ENCODE measurements around the gene MDM2.
"Not testable (repeated sequence)": the region's sequence is repeated elsewhere in the genome, so short reads cannot be mapped to it uniquely, and the experiment has no call there.

Gene MDM2

DNA sequence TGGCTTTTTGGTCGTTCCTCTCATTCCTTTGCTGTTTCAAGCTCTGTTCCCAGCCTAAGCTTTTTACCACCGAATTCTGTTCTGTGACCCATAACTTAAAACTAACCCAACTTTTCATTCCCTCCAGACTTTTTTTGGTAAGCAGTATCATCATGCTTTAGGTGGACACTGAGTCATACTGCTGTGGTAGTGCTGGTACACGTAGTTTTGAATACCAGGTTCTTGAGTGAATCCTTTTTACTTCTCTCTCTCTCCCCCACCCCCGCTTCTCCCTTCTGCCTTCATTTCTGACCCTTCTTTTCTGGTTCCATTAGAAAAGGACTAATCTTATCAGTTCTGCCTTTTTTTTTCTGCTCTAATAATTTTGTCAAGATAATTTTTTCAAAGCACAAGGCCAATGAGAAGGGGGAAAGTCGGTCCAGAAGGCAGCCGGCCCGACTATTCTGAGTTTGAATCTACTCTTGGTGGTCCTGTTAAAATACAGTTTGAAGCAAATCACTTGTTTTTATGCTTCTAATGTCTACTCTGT is 2.3 kb upstream of the MDM2 start:
- Mint-ChIP-seq H3K4me3 (no peak overlapping the region), H3K27me3 (no peaks in the 10 kb centered on the region), H3K27ac (no peak overlapping the region), H3K9me3 (no peaks in the 10 kb centered on the region), H3K4me1 (ENCODE audit: low read depth) (peaks cover 7% of the 10 kb centered on the region), H3K36me3 (ENCODE audit: low read depth) (peaks cover 28% of the 10 kb centered on the region)
- intact Hi-C loops (cut with micrococcal nuclease), result loop anchor here (5.0 kb wide), 1 partner anchor 33 kb away; no protein-coding TSS in a partner anchor

GRCh38 chr12:68806488-68807237 is 1.3 kb upstream of the MDM2 start:
- intact Hi-C loops (cut with micrococcal nuclease), result loop anchor here (5.0 kb wide), 1 partner anchor 34 kb away; no protein-coding TSS in a partner anchor

DNA sequence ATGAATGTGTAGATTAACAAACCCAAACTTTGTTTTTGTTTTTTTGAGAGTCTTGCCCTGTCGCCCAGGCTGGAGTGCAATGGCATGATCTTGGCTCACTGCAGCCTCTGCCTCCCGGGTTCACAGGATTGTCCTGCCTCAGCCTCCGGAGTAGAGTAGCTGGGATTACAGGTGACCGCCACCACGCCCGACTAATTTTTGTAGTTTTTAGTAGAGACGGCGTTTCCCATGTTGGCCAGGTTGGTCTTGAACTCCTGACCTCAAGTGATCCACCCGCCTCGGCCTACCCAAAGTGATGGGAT is 752 bp upstream of the MDM2 start:
- not testable (repeated sequence) for H3K9me3 Mint-ChIP-seq, H3K27me3 Mint-ChIP-seq
- intact Hi-C loops (cut with micrococcal nuclease), result loop anchor here (5.0 kb wide), 1 partner anchor 35 kb away; no protein-coding TSS in a partner anchor
- Mint-ChIP-seq H3K4me1 (ENCODE audit: low read depth) (peaks cover 15% of the 10 kb centered on the region), H3K27ac (peak overlapping the region; percentile 99), H3K36me3 (ENCODE audit: low read depth) (peaks cover 43% of the 10 kb centered on the region), H3K4me3 (peak overlapping the region; percentile 89)

More at GRCh38 chr12:68806488-68807237, 1.3 kb upstream of the MDM2 start:
- H3K27ac Mint-ChIP-seq, result peak overlapping the region; percentile 99
- no peaks in the 10 kb centered on the region for H3K27me3 Mint-ChIP-seq
- H3K36me3 Mint-ChIP-seq (ENCODE audit: low read depth), result peaks cover 38% of the 10 kb centered on the region
- H3K4me1 Mint-ChIP-seq (ENCODE audit: low read depth), result peaks cover 13% of the 10 kb centered on the region
- no peak overlapping the region for H3K4me3 Mint-ChIP-seq
- no peaks in the 10 kb centered on the region for H3K9me3 Mint-ChIP-seq

DNA sequence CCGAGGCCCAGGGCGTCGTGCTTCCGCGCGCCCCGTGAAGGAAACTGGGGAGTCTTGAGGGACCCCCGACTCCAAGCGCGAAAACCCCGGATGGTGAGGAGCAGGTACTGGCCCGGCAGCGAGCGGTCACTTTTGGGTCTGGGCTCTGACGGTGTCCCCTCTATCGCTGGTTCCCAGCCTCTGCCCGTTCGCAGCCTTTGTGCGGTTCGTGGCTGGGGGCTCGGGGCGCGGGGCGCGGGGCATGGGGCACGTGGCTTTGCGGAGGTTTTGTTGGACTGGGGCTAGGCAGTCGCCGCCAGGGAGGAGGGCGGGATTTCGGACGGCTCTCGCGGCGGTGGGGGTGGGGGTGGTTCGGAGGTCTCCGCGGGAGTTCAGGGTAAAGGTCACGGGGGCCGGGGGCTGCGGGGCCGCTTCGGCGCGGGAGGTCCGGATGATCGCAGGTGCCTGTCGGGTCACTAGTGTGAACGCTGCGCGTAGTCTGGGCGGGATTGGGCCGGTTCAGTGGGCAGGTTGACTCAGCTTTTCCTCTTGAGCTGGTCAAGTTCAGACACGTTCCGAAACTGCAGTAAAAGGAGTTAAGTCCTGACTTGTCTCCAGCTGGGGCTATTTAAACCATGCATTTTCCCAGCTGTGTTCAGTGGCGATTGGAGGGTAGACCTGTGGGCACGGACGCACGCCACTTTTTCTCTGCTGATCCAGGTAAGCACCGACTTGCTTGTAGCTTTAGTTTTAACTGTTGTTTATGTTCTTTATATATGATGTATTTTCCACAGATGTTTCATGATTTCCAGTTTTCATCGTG is 612 bp downstream of the MDM2 start:
- intact Hi-C loops (cut with micrococcal nuclease), result loop anchor here (1.0 to 5.0 kb wide), 3 partner anchors 21 to 62 kb away; partner anchors contain the start of gene SLC35E3
- H3K4me3 Mint-ChIP-seq, result peak overlapping the region; percentile 89
- H3K27me3 Mint-ChIP-seq, result no peaks in the 10 kb centered on the region
- peaks cover 57% of the 10 kb centered on the region for H3K36me3 Mint-ChIP-seq (ENCODE audit: low read depth)
- H3K4me1 Mint-ChIP-seq (ENCODE audit: low read depth), result peaks cover 26% of the 10 kb centered on the region
- H3K27ac Mint-ChIP-seq, result peak overlapping the region; percentile 99
- H3K9me3 Mint-ChIP-seq, result no peaks in the 10 kb centered on the region

DNA sequence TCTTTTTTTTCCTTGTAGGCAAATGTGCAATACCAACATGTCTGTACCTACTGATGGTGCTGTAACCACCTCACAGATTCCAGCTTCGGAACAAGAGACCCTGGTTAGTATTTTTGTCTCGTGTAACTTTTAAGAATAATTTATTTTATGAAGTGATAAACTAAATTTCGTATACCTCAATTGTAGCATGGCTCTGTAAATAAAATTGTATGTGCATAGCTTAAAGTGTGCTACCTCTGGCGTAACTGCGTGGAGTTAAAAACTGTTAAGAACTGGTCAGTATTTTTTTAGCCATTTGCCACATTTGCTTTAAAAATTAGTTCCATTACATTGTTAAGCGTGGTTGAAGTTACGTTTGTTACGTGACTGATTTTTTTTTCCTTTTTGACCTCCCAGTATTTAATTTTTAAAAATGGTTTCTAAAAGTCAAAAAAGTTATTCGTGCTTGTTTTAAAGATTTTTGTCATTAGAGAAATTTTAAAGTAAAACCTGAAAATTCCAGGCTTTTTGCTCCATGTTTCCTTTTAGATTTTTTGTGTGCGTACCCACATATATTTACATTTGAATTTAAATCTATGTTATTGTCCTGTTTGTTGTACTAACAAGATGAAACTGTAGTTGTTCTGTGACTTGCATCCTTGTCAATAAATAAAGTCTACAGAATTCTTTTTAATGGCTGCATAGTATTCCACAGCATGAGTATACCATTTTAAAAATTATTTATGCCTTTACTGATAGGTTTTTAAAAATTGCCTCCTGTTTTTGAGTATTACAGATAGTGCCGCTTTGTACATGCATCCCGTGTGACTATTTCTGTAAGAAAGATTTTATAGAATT is 1.4 kb downstream of the MDM2 start:
- intact Hi-C loops (cut with micrococcal nuclease), result loop anchor here (1.0 to 5.0 kb wide), 2 partner anchors 37 to 60 kb away; no protein-coding TSS in a partner anchor
- Mint-ChIP-seq H3K9me3 (no peaks in the 10 kb centered on the region), H3K36me3 (ENCODE audit: low read depth) (peaks cover 65% of the 10 kb centered on the region), H3K4me1 (ENCODE audit: low read depth) (peaks cover 26% of the 10 kb centered on the region), H3K4me3 (peak overlapping the region; percentile 89), H3K27ac (peak overlapping the region; percentile 99), H3K27me3 (no peaks in the 10 kb centered on the region)

GRCh38 chr12:68810027-68810389 is 2.0 kb downstream of the MDM2 start:
- intact Hi-C loops (cut with micrococcal nuclease), result loop anchor here (1.0 kb wide), 1 partner anchor 61 kb away; no protein-coding TSS in a partner anchor
- Mint-ChIP-seq H3K4me3 (peak overlapping the region; percentile 39), H3K4me1 (ENCODE audit: low read depth) (peaks cover 31% of the 10 kb centered on the region), H3K36me3 (ENCODE audit: low read depth) (peaks cover 71% of the 10 kb centered on the region)
- not testable (repeated sequence) for H3K27ac Mint-ChIP-seq, H3K27me3 Mint-ChIP-seq, H3K9me3 Mint-ChIP-seq

DNA sequence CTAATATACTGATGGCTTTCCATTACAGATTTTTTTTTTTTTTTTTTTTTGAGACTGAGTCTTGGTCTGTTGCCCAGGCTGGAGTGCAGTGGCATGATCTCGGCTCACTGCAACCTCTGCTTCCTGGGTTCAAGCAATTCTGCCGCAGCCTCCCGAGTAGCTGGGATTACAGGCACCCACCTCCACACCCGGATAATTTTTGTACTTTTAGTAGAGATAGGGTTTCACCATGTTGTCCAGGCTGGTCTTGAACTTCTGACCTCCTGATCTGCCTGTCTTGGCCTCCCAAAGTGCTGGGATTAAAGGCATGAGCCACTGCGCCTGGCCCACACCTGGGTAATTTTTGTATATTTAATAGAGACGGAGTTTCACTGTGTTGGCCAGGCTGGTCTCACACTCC is 3.6 kb downstream of the MDM2 start:
- H3K27me3 Mint-ChIP-seq; H3K9me3 Mint-ChIP-seq; intact Hi-C loops (cut with micrococcal nuclease): not testable (repeated sequence)
- peaks cover 77% of the 10 kb centered on the region for H3K36me3 Mint-ChIP-seq (ENCODE audit: low read depth)
- H3K4me3 Mint-ChIP-seq, result peak overlapping the region; percentile 23
- peaks cover 37% of the 10 kb centered on the region for H3K4me1 Mint-ChIP-seq (ENCODE audit: low read depth)
- peak overlapping the region; percentile 61 for H3K27ac Mint-ChIP-seq

DNA sequence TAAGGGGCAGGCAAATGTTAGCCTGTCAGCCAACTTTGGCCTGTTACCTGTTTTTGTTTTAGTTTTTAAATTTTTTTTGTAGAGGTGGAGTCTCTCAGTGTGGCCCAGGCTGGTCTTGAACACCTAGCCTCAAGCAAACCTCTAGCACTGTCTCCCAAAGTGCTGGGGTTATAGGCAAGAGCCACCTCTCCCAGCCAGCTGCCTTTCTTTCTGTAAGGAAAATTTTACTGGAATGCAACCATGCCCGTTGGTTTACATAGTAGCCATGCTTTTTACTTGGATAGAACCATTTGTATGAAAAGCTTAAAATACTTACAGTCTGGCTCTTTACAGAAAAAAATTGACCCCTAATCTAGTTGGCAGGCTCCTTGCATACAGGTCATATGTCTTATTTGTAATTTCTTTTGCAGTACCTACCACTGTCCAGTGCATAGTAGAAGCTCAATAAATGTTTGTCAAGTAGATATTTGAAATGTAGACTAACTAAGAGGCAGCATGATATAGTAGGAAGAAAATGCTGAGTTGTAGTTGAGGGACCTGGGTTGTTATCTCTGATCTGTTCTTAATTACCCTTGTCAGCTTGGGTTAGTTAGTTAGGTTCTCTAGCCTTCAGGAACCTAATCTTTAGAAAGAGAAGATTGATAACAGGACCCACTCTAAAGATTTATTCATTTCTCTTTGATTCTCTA is 4.7 kb downstream of the MDM2 start:
- Mint-ChIP-seq H3K36me3 (ENCODE audit: low read depth) (peaks cover 88% of the 10 kb centered on the region), H3K4me1 (ENCODE audit: low read depth) (peaks cover 32% of the 10 kb centered on the region), H3K27ac (no peak overlapping the region), H3K9me3 (no peaks in the 10 kb centered on the region), H3K27me3 (no peaks in the 10 kb centered on the region), H3K4me3 (no peak overlapping the region)
- intact Hi-C loops (cut with micrococcal nuclease), result no loop called here

GRCh38 chr12:68813242-68813593 is 5.2 kb downstream of the MDM2 start:
- Mint-ChIP-seq H3K9me3 (no peaks in the 10 kb centered on the region), H3K27me3 (no peaks in the 10 kb centered on the region), H3K4me1 (ENCODE audit: low read depth) (peaks cover 32% of the 10 kb centered on the region), H3K27ac (no peak overlapping the region), H3K36me3 (ENCODE audit: low read depth) (peaks cover 83% of the 10 kb centered on the region), H3K4me3 (no peak overlapping the region)
- intact Hi-C loops (cut with micrococcal nuclease), result no loop called here

DNA sequence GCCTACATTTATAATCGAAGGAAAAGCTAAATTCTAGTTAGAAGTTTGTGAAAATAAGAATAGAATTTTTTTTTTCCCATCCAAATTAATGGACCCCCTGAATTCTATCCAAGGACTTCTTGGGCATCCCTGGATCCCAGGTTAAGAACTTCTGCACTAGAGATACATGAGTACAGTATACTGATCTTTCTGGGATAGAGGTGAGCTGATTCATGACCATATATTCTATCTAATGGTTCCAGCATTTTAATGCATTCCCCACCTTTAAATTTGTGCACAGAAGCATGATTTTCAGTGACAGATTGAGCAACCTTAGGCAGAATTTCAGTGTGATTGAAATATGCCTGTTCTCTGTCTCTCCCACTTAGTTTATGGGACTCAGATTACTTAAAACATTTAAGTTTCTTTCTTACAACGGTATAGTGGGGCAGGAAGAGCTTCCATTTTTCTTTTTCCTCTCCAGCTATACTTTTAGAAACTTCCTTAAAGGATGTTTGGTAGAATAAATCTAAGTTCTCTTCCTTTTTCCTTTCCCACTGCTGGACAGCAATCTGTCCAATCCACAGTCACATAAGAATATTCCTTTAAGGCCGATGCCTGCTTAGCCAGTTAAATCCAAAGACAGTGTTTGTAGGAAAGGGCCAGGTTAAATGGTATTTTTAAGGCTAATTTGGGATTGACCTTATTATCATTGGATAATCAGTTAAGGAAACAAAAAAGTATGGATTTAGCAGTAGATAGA is 6.7 kb downstream of the MDM2 start:
- Mint-ChIP-seq H3K27me3 (no peaks in the 10 kb centered on the region), H3K4me3 (no peak overlapping the region), H3K27ac (no peak overlapping the region), H3K36me3 (ENCODE audit: low read depth) (peaks cover 81% of the 10 kb centered on the region), H3K9me3 (no peaks in the 10 kb centered on the region), H3K4me1 (ENCODE audit: low read depth) (peaks cover 36% of the 10 kb centered on the region)
- intact Hi-C loops (cut with micrococcal nuclease), result no loop called here

- no peak overlapping the region for H3K4me3 Mint-ChIP-seq
- H3K9me3 Mint-ChIP-seq, result no peaks in the 10 kb centered on the region
- H3K4me1 Mint-ChIP-seq (ENCODE audit: low read depth), result peaks cover 37% of the 10 kb centered on the region
- H3K27me3 Mint-ChIP-seq, result no peaks in the 10 kb centered on the region
- H3K36me3 Mint-ChIP-seq (ENCODE audit: low read depth), result peaks cover 77% of the 10 kb centered on the region
- H3K27ac Mint-ChIP-seq, result no peak overlapping the region
- intact Hi-C loops (cut with micrococcal nuclease), result no loop called here
These were observed 7.4 kb downstream of the MDM2 start for GRCh38 chr12:68815232-68815927.

Data from dendritic cell treated with granulocyte-macrophage colony-stimulating factor and Interleukin-4, amounts not matched to agents 40 ng/mL and 50 ng/mL, for 4 days (primary cell).